Ectodermal cell (in vitro differentiated cells): ENCODE data around the gene RBP5.
A peak's percentile ranks its signal among the peaks of the same experiment; 100 is the strongest.

ENCODE experiments used
- H3K27ac ChIP-seq: 2 replicates; pipeline ENCODE4 v1.7.0; 2013; ENCODE audit warnings: mild to moderate bottlenecking, low read depth, low read length; ENCODE audit not compliant: insufficient read depth, poor library complexity, severe bottlenecking
- H3K27me3 ChIP-seq: 2 replicates; pipeline ENCODE4 v1.7.0; 2013; ENCODE audit warnings: mild to moderate bottlenecking, low read length; ENCODE audit not compliant: insufficient read depth, control insufficient read depth, poor library complexity, severe bottlenecking
- H3K36me3 ChIP-seq: one replicate; pipeline ENCODE4 v1.7.0; 2013; ENCODE audit warnings: low read length; ENCODE audit not compliant: control insufficient read depth, insufficient read depth
- H3K4me1 ChIP-seq: one replicate; pipeline ENCODE4 v1.7.0; 2013; ENCODE audit warnings: low read length; ENCODE audit not compliant: control insufficient read depth, insufficient read depth
- H3K4me3 ChIP-seq: 2 replicates; pipeline ENCODE4 v1.7.0; 2013; ENCODE audit warnings: low read depth, low read length, control low read depth; ENCODE audit not compliant: insufficient read depth
- H3K9me3 ChIP-seq: 2 replicates; pipeline ENCODE4 v1.7.0; 2013; ENCODE audit warnings: mild to moderate bottlenecking, low read length, moderate library complexity; ENCODE audit not compliant: control insufficient read depth
- WGBS, 2 experiments: methylation state at CpG; one replicate each; pipeline ENCODE4 v1.1.7; 2013; ENCODE audit warnings: missing lambda C conversion rate in 2 of 2; 5-methylcytosine and 5-hydroxymethylcytosine counted together

The RBP5 gene

DNA sequence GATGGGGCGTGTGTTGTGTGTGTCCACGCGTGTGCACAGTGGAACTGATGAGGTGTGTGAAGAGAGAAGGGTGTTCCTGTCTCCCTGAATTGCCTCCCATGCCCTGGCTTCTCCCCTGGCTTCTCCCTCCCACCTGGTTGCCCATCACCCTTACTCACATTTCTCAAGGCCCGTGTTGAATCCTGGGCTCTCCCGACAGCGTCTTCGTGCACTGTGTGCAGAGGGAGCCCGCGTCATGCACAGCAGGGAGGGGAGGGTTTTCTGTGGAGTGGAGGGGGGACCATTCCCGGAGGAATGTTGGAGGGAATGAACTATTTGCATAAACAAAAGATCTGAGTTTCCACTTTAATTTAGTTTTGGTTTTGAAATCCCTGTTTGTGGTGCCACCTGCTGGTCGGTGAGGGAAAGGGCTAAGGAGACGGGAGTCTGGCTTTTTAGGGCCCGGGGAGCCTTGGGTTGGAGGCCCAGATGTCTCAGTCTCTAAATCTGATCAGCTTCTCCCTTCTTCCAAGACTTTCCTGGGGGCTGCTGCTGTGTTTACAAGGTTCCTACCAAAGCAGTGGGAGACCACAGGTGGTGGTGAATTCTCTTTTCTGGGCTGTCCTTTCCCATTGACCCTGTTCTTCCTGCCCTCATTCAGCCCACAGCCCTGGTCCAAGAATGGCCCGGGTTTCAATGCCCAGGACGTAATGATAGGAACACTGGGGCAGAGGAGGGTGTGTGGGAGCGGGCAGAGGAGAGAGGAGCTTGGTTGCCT, 36.3 kb downstream of the RBP5 start, which contains the start of gene C1R:
Gene C1R, minus strand, starts transcription at position 217 of the 757 bp plus-strand sequence. Its CDS starts 57 bp downstream, at position 160.
- H3K36me3 ChIP-seq: no peaks in the 10 kb centered on the region
- H3K27ac ChIP-seq: no peak within 1 kb of the TSS
- H3K9me3 ChIP-seq: no peaks in the 10 kb centered on the region
- H3K4me1 ChIP-seq: peaks cover 7% of the 10 kb centered on the region
- WGBS, 2 experiments: 49 to 51% methylated on average over 16 of the region's 16 CpGs
- no peaks in the 10 kb centered on the region for H3K27me3 ChIP-seq
- peak within 1 kb of the TSS; percentile 13 for H3K4me3 ChIP-seq

DNA sequence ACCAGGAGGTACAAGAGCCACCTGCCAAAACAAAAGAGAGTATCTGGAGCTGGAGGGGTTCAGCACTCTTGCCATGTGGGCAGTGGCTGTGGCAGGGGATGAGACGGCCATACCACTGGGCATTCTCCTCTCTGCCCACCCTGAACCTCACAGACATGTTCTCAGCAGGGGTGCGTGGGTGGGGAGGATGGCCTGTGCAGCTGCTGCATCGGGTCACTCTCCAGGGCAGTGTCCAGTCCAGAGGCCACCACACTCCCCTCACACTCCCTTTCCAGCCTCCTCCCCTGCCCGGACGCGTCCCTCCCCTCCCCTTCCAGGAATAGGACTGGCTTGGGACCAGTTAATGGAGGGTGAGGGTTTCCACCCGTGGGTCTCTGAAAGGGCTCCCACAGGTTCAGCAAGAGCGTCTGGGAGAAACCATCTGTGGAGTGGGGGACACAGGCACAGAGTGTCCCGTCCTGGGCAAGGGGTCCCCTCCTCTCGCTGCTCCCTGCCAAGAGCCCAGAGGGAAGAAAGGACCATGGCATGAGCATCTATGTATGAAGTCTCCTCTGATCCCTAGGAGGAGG, 36.9 kb downstream of the RBP5 start:
- H3K27ac ChIP-seq: no peak overlapping the region
- H3K4me3 ChIP-seq: no peak overlapping the region
- WGBS, 2 experiments: 81 to 85% methylated on average over 10 of the region's 10 CpGs
- peaks cover 7% of the 10 kb centered on the region for H3K4me1 ChIP-seq
- H3K27me3 ChIP-seq: no peaks in the 10 kb centered on the region
- H3K9me3 ChIP-seq: no peaks in the 10 kb centered on the region
- no peaks in the 10 kb centered on the region for H3K36me3 ChIP-seq

DNA sequence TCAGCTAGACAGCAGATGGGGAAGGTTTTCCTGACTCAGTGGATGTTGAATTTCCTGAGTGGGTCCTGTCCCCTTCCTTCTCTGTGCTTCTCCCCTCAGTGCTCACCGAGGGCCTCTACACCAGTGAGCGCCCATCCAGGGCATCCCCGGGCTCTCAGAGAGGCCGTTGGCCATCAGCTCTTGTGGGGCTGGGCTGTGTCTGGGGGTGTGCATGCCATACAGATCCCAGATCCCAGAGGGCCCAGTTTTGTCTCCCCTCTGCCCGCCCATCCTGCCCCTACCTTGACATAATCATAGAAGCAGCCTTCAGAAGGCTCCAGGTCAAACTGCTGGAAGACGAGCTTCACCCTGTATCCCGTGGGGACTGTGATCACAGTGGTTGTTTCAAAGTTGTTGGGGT, 37.5 kb downstream of the RBP5 start:
- H3K9me3 ChIP-seq: no peaks in the 10 kb centered on the region
- H3K36me3 ChIP-seq: no peaks in the 10 kb centered on the region
- no peaks in the 10 kb centered on the region for H3K27me3 ChIP-seq
- 93 to 97% methylated on average over 7 of the region's 7 CpGs for WGBS, 2 experiments
- H3K4me1 ChIP-seq: peaks cover 7% of the 10 kb centered on the region
- H3K27ac ChIP-seq: no peak overlapping the region
- no peak overlapping the region for H3K4me3 ChIP-seq

DNA sequence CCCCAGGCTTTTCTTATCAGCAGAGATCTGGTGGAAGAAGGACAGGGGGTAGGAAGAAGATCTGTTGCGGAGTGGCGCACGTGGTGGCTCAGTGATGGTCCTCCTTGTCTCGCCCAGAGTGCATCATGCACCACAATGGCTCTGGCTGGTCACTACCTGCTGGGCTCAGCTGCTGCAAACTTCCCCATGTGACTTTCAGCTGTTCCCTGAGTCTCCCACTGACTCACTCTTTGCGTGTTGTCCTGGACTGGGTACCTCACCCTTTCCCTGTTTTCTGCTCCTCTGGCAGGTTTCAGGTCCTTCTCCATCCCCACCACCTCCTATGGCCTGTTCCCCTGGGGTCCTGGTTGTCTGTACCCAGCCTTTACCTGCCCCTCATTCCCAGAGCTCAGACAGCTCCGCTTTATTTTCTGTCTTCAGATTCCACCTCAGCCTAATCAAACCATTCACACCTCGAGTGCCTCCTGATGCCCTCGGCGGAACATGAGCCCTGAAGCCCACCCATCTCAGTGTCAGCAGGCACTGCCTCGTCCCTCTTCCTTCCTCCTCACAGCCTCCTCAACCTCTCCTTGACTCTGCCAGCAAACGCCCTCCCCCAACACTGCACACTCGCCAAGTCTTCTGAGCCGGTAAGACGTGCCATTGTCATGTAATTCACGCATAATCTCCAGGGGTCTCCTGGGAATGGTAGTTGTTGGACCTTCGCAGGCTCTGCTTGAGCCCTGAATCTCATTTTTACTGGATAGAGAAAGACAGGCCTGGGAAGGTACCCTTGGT, 38.3 kb downstream of the RBP5 start:
- Histone ChIP-seq H3K27ac (no peak overlapping the region), H3K4me1 (peaks cover 7% of the 10 kb centered on the region), H3K4me3 (no peak overlapping the region), H3K36me3 (no peaks in the 10 kb centered on the region), H3K27me3 (no peaks in the 10 kb centered on the region), H3K9me3 (no peaks in the 10 kb centered on the region)
- WGBS, 2 experiments: 63 to 64% methylated on average over 16 of the region's 16 CpGs

DNA sequence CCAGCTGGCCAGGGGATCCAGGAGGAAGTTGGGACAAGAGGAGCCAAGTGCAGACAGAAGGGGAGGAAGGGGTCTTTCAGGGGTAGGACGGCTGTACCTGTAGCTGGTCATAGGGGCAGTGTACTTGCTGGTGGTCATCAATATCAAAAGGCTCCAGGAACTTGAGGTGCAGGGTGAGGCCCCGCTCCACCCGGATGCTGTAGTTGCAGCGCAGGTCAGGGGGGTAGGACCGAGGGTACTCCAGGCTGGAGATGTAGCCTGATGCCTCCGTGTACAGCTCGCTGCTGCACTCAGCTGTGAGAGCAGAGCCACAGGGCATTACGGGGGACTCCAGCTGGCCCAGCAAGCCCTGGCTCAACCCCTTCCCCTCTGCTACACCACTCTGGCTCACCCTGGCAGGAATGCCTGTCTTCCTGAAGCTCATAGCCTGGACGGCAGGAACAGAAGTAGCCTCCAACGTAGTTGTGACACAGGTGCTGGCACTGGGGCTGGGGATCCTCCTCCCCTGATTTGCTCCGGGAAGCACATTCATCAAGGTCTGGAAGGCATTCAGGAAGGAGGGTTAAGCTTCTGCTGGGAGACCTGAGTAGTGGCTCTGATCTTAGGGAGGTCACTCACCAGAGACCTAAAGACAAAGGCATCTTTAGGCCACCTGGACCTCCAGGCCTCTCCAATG, 39.4 kb downstream of the RBP5 start:
- Histone ChIP-seq H3K27ac (no peak overlapping the region), H3K4me3 (no peak overlapping the region), H3K27me3 (no peaks in the 10 kb centered on the region), H3K9me3 (no peaks in the 10 kb centered on the region), H3K4me1 (peaks cover 7% of the 10 kb centered on the region), H3K36me3 (no peaks in the 10 kb centered on the region)
- WGBS, 2 experiments: 94 to 95% methylated on average over 11 of the region's 11 CpGs

DNA sequence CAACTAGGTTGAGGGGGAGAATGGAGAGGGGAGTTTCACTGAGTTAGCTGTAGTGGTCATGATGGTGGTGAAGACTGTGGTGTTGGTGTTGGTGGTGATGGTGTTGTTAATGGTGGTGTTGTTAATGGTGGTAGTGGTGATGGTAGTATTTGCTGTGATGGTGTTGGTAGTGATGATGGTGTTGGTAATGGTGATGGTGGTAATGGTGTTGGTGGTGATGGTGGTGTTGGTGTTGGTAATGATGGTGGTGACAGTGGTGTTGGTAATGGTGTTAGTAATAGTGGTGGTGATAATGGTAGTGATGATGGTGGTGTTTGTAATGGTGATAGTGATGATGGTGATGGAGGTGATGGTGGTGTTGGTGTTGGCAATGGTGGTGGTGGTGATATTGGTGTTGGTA, 45.6 kb downstream of the RBP5 start:
- H3K4me3 ChIP-seq: no peak overlapping the region
- H3K27me3 ChIP-seq: no peaks in the 10 kb centered on the region
- no peaks in the 10 kb centered on the region for H3K36me3 ChIP-seq
- H3K9me3 ChIP-seq: no peaks in the 10 kb centered on the region
- H3K27ac ChIP-seq: no peak overlapping the region
- no peaks in the 10 kb centered on the region for H3K4me1 ChIP-seq

DNA sequence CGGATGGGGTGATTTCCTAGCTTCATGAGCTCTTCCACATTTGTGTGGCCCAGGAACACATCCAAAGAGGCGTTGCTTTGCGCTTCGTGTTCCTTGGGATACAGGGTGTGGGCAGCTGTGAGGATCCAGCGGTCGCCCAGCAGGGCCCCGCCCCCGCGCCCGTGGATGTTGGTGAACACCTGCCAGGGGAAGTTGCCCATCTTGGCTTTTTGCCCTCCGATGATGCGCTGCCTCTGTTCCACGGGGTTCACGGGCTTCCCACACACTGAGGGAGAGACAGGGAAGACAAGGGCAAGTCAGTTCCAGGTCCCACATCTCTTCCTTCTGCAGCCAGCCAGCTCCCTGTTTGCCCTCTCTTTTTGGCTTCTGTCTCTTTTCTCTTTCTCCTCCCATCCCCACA, 47.7 kb downstream of the RBP5 start:
- no peaks in the 10 kb centered on the region for H3K27me3 ChIP-seq
- H3K9me3 ChIP-seq: no peaks in the 10 kb centered on the region
- H3K36me3 ChIP-seq: no peaks in the 10 kb centered on the region
- no peak overlapping the region for H3K27ac ChIP-seq
- H3K4me1 ChIP-seq: no peaks in the 10 kb centered on the region
- no peak overlapping the region for H3K4me3 ChIP-seq
- WGBS, 2 experiments: 91 to 93% methylated on average over 14 of the region's 14 CpGs

DNA sequence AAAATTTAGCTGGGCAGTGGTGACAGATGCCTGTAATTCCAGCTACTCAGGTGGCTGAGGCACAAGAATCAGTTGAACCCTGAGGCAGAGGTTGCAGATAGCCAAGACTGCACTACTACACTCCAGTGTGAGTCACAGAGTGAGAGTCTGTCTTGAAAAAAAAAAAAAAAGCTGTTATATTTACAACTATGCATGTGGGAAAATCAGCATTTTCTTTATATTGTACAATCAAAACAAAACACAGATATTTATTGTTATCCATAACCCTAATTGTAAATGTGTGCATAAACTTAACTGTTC, 48.9 kb downstream of the RBP5 start:
- no peak overlapping the region for H3K27ac ChIP-seq
- no peaks in the 10 kb centered on the region for H3K36me3 ChIP-seq
- H3K27me3 ChIP-seq: no peaks in the 10 kb centered on the region
- H3K4me1 ChIP-seq: no peaks in the 10 kb centered on the region
- no peaks in the 10 kb centered on the region for H3K9me3 ChIP-seq
- no peak overlapping the region for H3K4me3 ChIP-seq

DNA sequence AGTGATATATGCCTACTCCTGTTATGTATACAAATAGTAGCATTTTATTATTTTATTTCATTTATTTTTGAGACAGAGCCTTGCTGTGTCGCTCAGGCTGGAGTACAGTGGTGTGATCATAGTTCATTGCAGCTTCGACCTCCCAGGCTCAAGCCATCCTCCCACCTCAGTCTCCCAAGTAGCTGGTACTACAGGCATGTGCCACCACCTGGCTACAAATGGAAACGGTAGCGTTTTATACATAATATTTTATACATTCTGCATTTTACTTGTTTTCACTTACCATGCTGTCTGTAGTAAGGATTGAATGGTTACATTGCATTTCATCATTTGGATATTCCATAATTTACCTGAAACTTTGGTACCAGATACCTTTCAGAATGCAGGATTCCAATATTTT, 50.5 kb downstream of the RBP5 start:
- no peak overlapping the region for H3K27ac ChIP-seq
- no peaks in the 10 kb centered on the region for H3K36me3 ChIP-seq
- H3K9me3 ChIP-seq: no peaks in the 10 kb centered on the region
- WGBS, 2 experiments: 82 to 93% methylated on average over 4 of the region's 4 CpGs
- no peak overlapping the region for H3K4me3 ChIP-seq
- H3K27me3 ChIP-seq: no peaks in the 10 kb centered on the region
- H3K4me1 ChIP-seq: no peaks in the 10 kb centered on the region

DNA sequence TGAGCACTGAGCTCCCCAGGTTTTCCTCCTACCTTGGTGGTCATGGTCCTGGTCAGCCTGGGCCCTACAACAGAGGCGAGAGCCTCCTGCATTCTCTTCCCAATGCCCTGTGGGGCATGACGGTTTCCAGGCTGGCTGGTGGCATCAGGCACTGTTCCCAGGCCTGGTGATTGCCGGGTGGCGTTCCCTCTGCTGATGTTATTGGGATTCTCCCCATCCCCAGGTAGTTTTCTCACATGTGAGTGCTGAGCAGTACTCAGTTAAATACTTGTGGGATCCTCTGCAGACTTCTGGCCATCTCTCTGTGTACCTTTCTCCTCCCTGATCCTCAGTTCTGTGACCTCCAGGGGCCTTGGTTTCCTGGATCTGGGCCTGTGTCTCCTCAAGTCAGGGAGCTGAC, 52.2 kb downstream of the RBP5 start:
- H3K4me1 ChIP-seq: no peaks in the 10 kb centered on the region
- no peak overlapping the region for H3K4me3 ChIP-seq
- WGBS, 2 experiments: 92% methylated on average over 4 of the region's 4 CpGs
- no peaks in the 10 kb centered on the region for H3K36me3 ChIP-seq
- no peaks in the 10 kb centered on the region for H3K9me3 ChIP-seq
- no peak overlapping the region for H3K27ac ChIP-seq
- no peaks in the 10 kb centered on the region for H3K27me3 ChIP-seq
